C4-2B (cell line): ENCODE data around the gene FAM193A.

Source experiments
- CTCF ChIP-seq: fragments of 450-650 bp; conservative IDR thresholded peaks from 2 replicates; pipeline ENCODE4 v1.5.1; 2017; ENCODE audit warnings: mild to moderate bottlenecking
- ZFX ChIP-seq: fragments of 450-650 bp; IDR thresholded peaks from 2 replicates; pipeline ENCODE4 v1.6.1; 2017

GRCh38 chr4:2714918-2715317 is 178.5 kb downstream of the FAM193A start:
- TF ChIP-seq CTCF (no peak), ZFX (no peak)
